ENCODE data around the gene RPTOR. TPM values are rescaled to one million over a fixed set of nuclear protein-coding genes. Genes with fewer than 3 reads are reported as not detected.

RPTOR gene
- total and polyA plus RNA-seq, 2 donors: 8.1 to 10.3 TPM

GRCh38 chr17:80866050-80866793, 321.6 kb downstream of the RPTOR start:
- peak in 3 of 9 donors; percentile 41 to 64 (median 50) for DNase-seq (ENCODE audit: low read depth in 6 of 9, low spot score in 9 of 9)
- WGBS: 24% methylated on average over 8 of the region's 8 CpGs
- no peaks in the 10 kb centered on the region for H3K27me3 ChIP-seq (ENCODE audit: control insufficient read depth in 2 of 2, insufficient read depth in 1 of 2, low read length in 1 of 2)
- H3K36me3 ChIP-seq (ENCODE audit: control insufficient read depth in 2 of 2, insufficient read depth in 2 of 2, low read length in 1 of 2): peaks cover 9 to 19% of the 10 kb centered on the region in 2 donors
- H3K27ac ChIP-seq (ENCODE audit: low read depth in 1 of 2, low read length in 1 of 2): no peak overlapping the region
- H3K9me3 ChIP-seq (ENCODE audit: control insufficient read depth in 2 of 2, insufficient read depth in 1 of 2, low read length in 1 of 2): peaks cover 0 to 15% of the 10 kb centered on the region in 2 donors
- peaks cover 20 to 37% of the 10 kb centered on the region in 2 donors for H3K4me1 ChIP-seq (ENCODE audit: control insufficient read depth in 2 of 2, insufficient read depth in 2 of 2, low read length in 2 of 2)
- no peak overlapping the region for H3K4me3 ChIP-seq (ENCODE audit: low read length in 2 of 2)

DNA sequence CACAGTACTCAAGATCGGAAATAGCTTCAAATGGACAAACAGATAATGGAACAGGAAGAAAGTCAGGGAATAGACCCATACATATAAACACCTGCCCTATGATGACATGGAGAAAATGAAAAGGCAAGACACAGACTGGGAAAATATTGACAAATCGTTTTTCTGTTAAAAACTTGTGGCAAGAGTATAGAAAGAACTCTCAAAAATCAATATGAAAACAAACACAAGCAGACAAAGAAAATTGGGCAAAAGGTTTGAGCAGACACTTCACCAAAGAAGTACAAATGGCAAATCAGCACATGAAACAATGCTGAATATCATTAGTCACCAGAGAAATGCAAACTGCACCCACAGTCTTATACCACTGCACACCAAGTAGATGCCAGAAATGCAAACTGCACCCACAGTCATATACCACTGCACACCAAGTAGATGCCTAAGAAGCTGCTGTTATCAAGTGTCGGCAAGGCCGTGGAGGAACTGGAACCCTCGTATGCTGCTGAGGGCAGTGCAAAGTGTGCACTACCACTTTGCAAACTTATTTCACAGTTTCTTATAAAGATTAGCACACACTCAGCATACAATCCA, 323.5 kb downstream of the RPTOR start:
- no peaks in the 10 kb centered on the region for H3K27me3 ChIP-seq (ENCODE audit: control insufficient read depth in 2 of 2, insufficient read depth in 1 of 2, low read length in 1 of 2)
- WGBS: 87% methylated on average over 5 of the region's 5 CpGs
- DNase-seq (ENCODE audit: low read depth in 6 of 9, low spot score in 9 of 9): no peak

GRCh38 chr17:80869481-80870145, 325.0 kb downstream of the RPTOR start:
- WGBS: 98% methylated on average over 7 of the region's 7 CpGs
- Histone ChIP-seq H3K36me3 (ENCODE audit: control insufficient read depth in 2 of 2, insufficient read depth in 2 of 2, low read length in 1 of 2) (peaks cover 8 to 17% of the 10 kb centered on the region in 2 donors), H3K27ac (ENCODE audit: low read depth in 1 of 2, low read length in 1 of 2) (no peak overlapping the region), H3K4me3 (ENCODE audit: low read length in 2 of 2) (no peak overlapping the region), H3K4me1 (ENCODE audit: control insufficient read depth in 2 of 2, insufficient read depth in 2 of 2, low read length in 2 of 2) (peaks cover 30 to 43% of the 10 kb centered on the region in 2 donors), H3K9me3 (ENCODE audit: control insufficient read depth in 2 of 2, insufficient read depth in 1 of 2, low read length in 1 of 2) (no peaks in the 10 kb centered on the region), H3K27me3 (ENCODE audit: control insufficient read depth in 2 of 2, insufficient read depth in 1 of 2, low read length in 1 of 2) (no peaks in the 10 kb centered on the region)
- DNase-seq (ENCODE audit: low read depth in 6 of 9, low spot score in 9 of 9): no peak

More for the DNA sequence above, 323.5 kb downstream of the RPTOR start:
- H3K4me1 ChIP-seq (ENCODE audit: control insufficient read depth in 2 of 2, insufficient read depth in 2 of 2, low read length in 2 of 2): peaks cover 28 to 37% of the 10 kb centered on the region in 2 donors
- no peak overlapping the region for H3K27ac ChIP-seq (ENCODE audit: low read depth in 1 of 2, low read length in 1 of 2)
- H3K9me3 ChIP-seq (ENCODE audit: control insufficient read depth in 2 of 2, insufficient read depth in 1 of 2, low read length in 1 of 2): peaks cover 0 to 6% of the 10 kb centered on the region in 2 donors
- no peak overlapping the region for H3K4me3 ChIP-seq (ENCODE audit: low read length in 2 of 2)
- H3K36me3 ChIP-seq (ENCODE audit: control insufficient read depth in 2 of 2, insufficient read depth in 2 of 2, low read length in 1 of 2): peaks cover 1 to 14% of the 10 kb centered on the region in 2 donors

GRCh38 chr17:80870401-80870800, 325.8 kb downstream of the RPTOR start:
- peaks cover 30 to 44% of the 10 kb centered on the region in 2 donors for H3K4me1 ChIP-seq (ENCODE audit: control insufficient read depth in 2 of 2, insufficient read depth in 2 of 2, low read length in 2 of 2)
- DNase-seq (ENCODE audit: low read depth in 6 of 9, low spot score in 9 of 9): peak in 1 of 9 donors; percentile 39
- 36% methylated on average over 8 of the region's 8 CpGs for WGBS

DNA sequence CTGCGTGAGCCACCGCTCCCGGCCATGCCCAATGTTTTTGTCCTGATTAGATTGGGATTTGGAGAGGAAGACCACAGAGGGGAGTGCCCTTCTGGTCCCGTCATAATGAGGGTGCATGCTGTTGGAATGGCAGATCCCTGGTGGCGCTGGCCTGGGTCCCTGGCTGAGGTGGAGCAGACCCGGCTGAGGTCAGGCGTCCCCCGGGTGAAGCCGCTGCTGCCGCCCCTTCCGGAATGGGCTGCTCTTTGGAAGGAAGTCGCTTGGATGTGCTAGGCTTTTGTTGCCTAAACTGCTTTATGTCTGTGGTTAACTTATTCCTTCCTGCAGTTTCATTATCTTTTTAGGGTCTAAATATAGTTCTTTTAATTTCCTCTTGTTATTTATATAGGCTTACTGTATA, 326.7 kb downstream of the RPTOR start:
- Histone ChIP-seq H3K4me3 (ENCODE audit: low read length in 2 of 2) (no peak overlapping the region), H3K4me1 (ENCODE audit: control insufficient read depth in 2 of 2, insufficient read depth in 2 of 2, low read length in 2 of 2) (peaks cover 30 to 44% of the 10 kb centered on the region in 2 donors), H3K9me3 (ENCODE audit: control insufficient read depth in 2 of 2, insufficient read depth in 1 of 2, low read length in 1 of 2) (no peaks in the 10 kb centered on the region), H3K27me3 (ENCODE audit: control insufficient read depth in 2 of 2, insufficient read depth in 1 of 2, low read length in 1 of 2) (no peaks in the 10 kb centered on the region), H3K27ac (ENCODE audit: low read depth in 1 of 2, low read length in 1 of 2) (no peak overlapping the region), H3K36me3 (ENCODE audit: control insufficient read depth in 2 of 2, insufficient read depth in 2 of 2, low read length in 1 of 2) (peaks cover 17 to 26% of the 10 kb centered on the region in 2 donors)
- DNase-seq (ENCODE audit: low read depth in 6 of 9, low spot score in 9 of 9): peak in 1 of 9 donors; percentile 53
- WGBS: 27% methylated on average over 12 of the region's 12 CpGs

More at GRCh38 chr17:80870401-80870800, 325.8 kb downstream of the RPTOR start:
- Histone ChIP-seq H3K4me3 (ENCODE audit: low read length in 2 of 2) (no peak overlapping the region), H3K27ac (ENCODE audit: low read depth in 1 of 2, low read length in 1 of 2) (no peak overlapping the region), H3K9me3 (ENCODE audit: control insufficient read depth in 2 of 2, insufficient read depth in 1 of 2, low read length in 1 of 2) (no peaks in the 10 kb centered on the region), H3K27me3 (ENCODE audit: control insufficient read depth in 2 of 2, insufficient read depth in 1 of 2, low read length in 1 of 2) (no peaks in the 10 kb centered on the region), H3K36me3 (ENCODE audit: control insufficient read depth in 2 of 2, insufficient read depth in 2 of 2, low read length in 1 of 2) (peaks cover 14 to 24% of the 10 kb centered on the region in 2 donors)

DNA sequence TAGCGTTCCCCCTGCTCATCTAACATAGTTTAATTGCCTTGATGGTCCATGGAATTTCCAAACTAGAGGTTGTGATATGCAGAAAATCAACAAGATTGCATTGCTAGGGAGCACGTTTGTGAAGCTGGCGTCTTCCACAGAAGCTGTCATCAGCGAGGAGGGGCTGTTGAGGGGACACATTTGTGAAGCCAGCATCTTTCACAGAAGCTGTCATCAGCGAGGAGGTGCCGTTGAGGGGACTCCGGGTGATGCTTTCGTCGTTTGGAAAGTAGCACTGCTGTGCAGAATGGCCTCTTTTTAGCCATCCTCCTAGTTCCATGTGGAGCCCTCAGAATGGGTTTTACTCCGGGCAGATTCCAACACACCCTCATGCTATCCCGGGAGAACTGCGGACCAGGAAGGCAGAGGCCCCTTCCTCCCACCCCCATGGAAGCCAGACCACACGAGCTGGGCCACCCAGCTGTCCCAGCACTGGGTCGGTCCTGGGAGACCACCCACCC, 327.4 kb downstream of the RPTOR start:
- Histone ChIP-seq H3K27me3 (ENCODE audit: control insufficient read depth in 2 of 2, insufficient read depth in 1 of 2, low read length in 1 of 2) (no peaks in the 10 kb centered on the region), H3K36me3 (ENCODE audit: control insufficient read depth in 2 of 2, insufficient read depth in 2 of 2, low read length in 1 of 2) (peaks cover 17 to 26% of the 10 kb centered on the region in 2 donors), H3K4me1 (ENCODE audit: control insufficient read depth in 2 of 2, insufficient read depth in 2 of 2, low read length in 2 of 2) (peaks cover 30 to 48% of the 10 kb centered on the region in 2 donors), H3K4me3 (ENCODE audit: low read length in 2 of 2) (no peak overlapping the region), H3K27ac (ENCODE audit: low read depth in 1 of 2, low read length in 1 of 2) (no peak overlapping the region), H3K9me3 (ENCODE audit: control insufficient read depth in 2 of 2, insufficient read depth in 1 of 2, low read length in 1 of 2) (no peaks in the 10 kb centered on the region)
- WGBS: 78% methylated on average over 14 of the region's 14 CpGs
- DNase-seq (ENCODE audit: low read depth in 6 of 9, low spot score in 9 of 9): no peak

DNA sequence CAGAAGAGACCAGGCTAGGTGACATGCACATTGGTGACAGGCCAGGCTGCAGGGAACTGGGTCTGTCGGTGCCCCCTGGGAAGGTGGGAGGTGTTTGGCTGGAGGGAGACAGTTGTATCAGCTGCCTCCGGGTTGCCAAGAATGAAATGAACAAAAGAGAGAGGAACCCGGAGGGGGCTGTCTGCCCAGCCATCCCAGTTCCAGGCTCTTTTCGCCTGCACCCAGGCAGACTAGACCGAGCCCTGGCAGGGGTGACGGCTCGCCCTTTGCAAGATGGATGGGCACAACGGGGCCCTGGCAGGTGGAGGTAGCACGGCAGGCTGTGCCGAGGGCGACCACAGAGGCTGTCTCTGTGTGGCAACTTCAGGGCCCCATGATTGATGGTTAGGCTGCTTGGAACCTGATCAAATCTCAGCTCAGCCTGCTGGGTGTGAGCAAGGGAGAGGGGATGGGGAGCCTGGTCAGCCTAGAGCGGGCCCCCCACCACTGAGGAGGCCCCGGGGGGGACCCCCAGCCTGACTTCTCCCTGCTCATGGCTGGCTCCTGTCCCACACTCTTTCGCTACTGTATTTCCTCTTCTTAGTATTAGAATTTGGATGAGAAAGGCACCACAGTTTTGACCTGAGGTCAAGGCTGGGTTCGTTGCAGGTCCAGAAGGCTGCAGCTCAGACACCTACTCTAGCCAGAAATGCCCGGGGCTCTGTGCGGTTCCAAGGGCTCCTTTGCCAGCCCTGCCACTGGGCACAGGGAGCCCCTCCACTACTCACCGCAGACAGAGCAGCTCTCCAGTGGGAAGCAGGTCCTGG, 328.1 kb downstream of the RPTOR start:
- no peak for DNase-seq (ENCODE audit: low read depth in 6 of 9, low spot score in 9 of 9)
- H3K9me3 ChIP-seq (ENCODE audit: control insufficient read depth in 2 of 2, insufficient read depth in 1 of 2, low read length in 1 of 2): no peaks in the 10 kb centered on the region
- H3K36me3 ChIP-seq (ENCODE audit: control insufficient read depth in 2 of 2, insufficient read depth in 2 of 2, low read length in 1 of 2): peaks cover 17 to 32% of the 10 kb centered on the region in 2 donors
- no peak overlapping the region for H3K27ac ChIP-seq (ENCODE audit: low read depth in 1 of 2, low read length in 1 of 2)
- 64% methylated on average over 18 of the region's 18 CpGs for WGBS
- peaks cover 30 to 54% of the 10 kb centered on the region in 2 donors for H3K4me1 ChIP-seq (ENCODE audit: control insufficient read depth in 2 of 2, insufficient read depth in 2 of 2, low read length in 2 of 2)
- no peaks in the 10 kb centered on the region for H3K27me3 ChIP-seq (ENCODE audit: control insufficient read depth in 2 of 2, insufficient read depth in 1 of 2, low read length in 1 of 2)
- no peak overlapping the region for H3K4me3 ChIP-seq (ENCODE audit: low read length in 2 of 2)

DNA sequence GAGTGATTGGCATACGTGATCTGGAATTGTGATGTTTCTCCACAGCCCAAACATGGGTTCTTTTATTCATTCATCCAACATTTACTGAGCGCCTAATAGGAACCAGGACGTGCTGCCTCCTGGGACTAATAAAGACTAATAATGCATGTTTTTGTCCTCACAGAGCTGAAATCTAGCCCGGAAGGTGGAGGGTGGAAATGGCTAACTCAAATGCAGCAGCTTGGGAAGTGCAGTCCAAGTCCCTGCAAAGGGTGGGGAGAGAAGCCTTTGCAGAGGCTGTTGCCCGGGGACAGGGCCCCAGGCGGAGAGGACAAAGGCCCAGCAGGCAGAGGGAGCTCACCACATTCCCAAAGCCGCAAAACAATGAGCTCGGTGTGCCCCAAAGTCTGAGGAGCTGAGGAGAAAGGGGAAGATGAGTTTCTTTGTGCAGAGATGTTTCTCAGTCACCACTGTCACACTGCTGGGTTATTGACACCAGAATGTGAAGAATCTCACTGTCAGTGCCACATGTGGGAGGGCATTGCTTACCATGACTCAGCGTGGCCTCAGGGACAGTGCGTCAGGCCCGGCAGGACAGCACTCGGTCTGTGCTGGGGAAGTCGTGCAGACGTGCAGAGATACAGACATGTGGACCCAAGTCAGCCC, 328.8 kb downstream of the RPTOR start:
- Histone ChIP-seq H3K27me3 (ENCODE audit: control insufficient read depth in 2 of 2, insufficient read depth in 1 of 2, low read length in 1 of 2) (no peaks in the 10 kb centered on the region), H3K9me3 (ENCODE audit: control insufficient read depth in 2 of 2, insufficient read depth in 1 of 2, low read length in 1 of 2) (no peaks in the 10 kb centered on the region), H3K36me3 (ENCODE audit: control insufficient read depth in 2 of 2, insufficient read depth in 2 of 2, low read length in 1 of 2) (peaks cover 17 to 32% of the 10 kb centered on the region in 2 donors), H3K27ac (ENCODE audit: low read depth in 1 of 2, low read length in 1 of 2) (no peak overlapping the region), H3K4me1 (ENCODE audit: control insufficient read depth in 2 of 2, insufficient read depth in 2 of 2, low read length in 2 of 2) (peaks cover 30 to 57% of the 10 kb centered on the region in 2 donors), H3K4me3 (ENCODE audit: low read length in 2 of 2) (no peak overlapping the region)
- WGBS: 95% methylated on average over 14 of the region's 14 CpGs
- DNase-seq (ENCODE audit: low read depth in 6 of 9, low spot score in 9 of 9): no peak

All from thymus (tissue), 11 donors.